ENCODE data around the gene PGBD1.

GRCh38 chr6:28277746-28278145 is 3.6 kb upstream of the PGBD1 start:
- TF ChIP-seq POLR2A (IDR thresholded peaks at IDR 0.05; ENCODE audit: low read depth) (no peak), CTCF (IDR thresholded peaks at IDR 0.05) (no peak), EP300 (IDR thresholded peaks at IDR 0.05) (no peak), POLR2AphosphoS5 (IDR thresholded peaks at IDR 0.05) (no peak)
